Measurements from ENCODE around the gene PTGES2. TPM values are rescaled to one million over a fixed set of nuclear protein-coding genes. Genes with fewer than 3 reads are reported as not detected.

Gene PTGES2
- total RNA-seq, 1 donor from 2014 or later, result 80.3 TPM

DNA sequence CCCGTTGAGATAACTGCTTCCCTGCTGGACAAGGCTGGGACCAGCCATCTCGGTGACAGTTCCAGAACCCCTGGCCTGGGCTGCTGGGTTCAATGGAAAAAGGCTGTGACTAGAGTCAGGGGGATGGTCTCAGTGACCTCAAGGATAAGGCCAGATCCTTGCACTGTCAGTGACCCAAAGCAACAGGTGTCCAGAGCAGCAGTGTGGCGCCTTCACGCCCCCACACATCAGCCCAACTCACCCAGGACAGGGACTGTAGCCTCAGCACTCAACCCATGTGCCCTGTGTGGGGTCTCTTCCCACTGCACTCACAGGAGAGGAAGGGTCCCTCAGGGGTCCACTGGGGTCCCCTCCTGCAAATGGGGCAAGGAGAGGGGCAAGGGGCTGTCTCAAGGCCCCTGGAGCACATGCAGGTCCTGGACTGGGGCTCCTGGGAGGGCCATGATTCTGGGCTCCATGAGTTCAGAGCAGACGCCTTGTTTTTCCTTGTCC lies 21.0 kb upstream of the PTGES2 start:
- H3K4me3 Mint-ChIP-seq (ENCODE audit: unreplicated experiment), result no peak overlapping the region
- no peaks in the 10 kb centered on the region for H3K9me3 Mint-ChIP-seq (ENCODE audit: unreplicated experiment)
- peaks cover 8% of the 10 kb centered on the region for H3K4me1 Mint-ChIP-seq (ENCODE audit: unreplicated experiment)
- H3K27ac Mint-ChIP-seq (ENCODE audit: unreplicated experiment), result no peak overlapping the region
- no peak for DNase-seq (ENCODE audit: extremely low spot score, unreplicated experiment)
- H3K36me3 Mint-ChIP-seq (ENCODE audit: unreplicated experiment), result no peaks in the 10 kb centered on the region
- no peaks in the 10 kb centered on the region for H3K27me3 Mint-ChIP-seq (ENCODE audit: unreplicated experiment)
- no peak for TF ChIP-seq CTCF (IDR thresholded peaks at IDR 0.05)

DNA sequence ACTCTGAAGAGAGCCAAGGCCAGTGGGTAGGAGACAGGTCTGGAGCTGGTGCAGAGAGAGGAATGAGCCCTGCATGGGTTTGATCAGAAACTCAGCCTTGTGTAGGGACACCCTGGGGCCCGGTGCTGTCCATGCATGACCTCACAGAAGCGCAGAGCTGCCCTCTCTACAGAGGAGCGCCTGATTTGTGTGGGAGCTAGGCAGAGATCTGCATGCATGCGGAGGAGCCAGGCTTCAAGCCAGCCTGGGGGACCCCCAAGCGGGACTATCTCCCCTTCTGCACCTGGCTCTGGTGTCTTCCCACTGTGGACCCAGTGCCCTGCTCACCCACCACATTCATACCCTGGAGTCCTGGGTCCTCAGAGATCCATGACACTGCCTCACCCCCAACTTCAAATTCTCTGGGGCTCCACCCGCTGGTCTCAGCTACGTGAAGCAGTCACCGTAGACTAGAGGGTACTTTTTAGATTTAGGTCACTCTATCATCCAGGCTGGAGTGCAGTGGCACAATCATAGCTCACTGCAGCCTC lies 19.1 kb upstream of the PTGES2 start:
- Mint-ChIP-seq H3K36me3 (ENCODE audit: unreplicated experiment) (no peaks in the 10 kb centered on the region), H3K4me1 (ENCODE audit: unreplicated experiment) (peaks cover 8% of the 10 kb centered on the region), H3K27ac (ENCODE audit: unreplicated experiment) (no peak overlapping the region), H3K27me3 (ENCODE audit: unreplicated experiment) (no peaks in the 10 kb centered on the region), H3K4me3 (ENCODE audit: unreplicated experiment) (no peak overlapping the region), H3K9me3 (ENCODE audit: unreplicated experiment) (no peaks in the 10 kb centered on the region)
- TF ChIP-seq CTCF (IDR thresholded peaks at IDR 0.05), result no peak
- DNase-seq (ENCODE audit: extremely low spot score, unreplicated experiment), result no peak

DNA sequence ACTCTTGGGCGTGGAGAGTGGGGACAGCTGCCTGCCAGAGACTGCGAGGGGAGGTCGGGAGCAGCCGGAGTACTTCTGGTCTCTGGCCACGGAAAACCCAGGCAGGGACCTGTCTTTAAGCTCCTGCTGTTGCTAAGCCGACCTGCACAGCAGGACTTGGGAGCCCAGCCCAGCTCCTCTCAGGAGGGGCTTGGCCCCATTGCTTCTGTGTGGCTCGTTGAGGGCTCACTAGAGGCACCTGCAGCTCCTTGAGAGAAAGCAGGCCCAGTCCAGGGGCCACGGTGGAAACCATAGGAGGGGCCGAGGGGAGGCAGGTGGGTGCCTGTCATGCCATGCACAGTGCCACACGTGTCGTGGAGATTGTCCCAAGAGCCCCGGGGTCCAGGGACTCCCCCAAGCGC lies 18.4 kb upstream of the PTGES2 start:
- no peak overlapping the region for H3K27ac Mint-ChIP-seq (ENCODE audit: unreplicated experiment)
- DNase-seq (ENCODE audit: extremely low spot score, unreplicated experiment), result no peak
- peaks cover 8% of the 10 kb centered on the region for H3K4me1 Mint-ChIP-seq (ENCODE audit: unreplicated experiment)
- no peak overlapping the region for H3K4me3 Mint-ChIP-seq (ENCODE audit: unreplicated experiment)
- TF ChIP-seq CTCF (IDR thresholded peaks at IDR 0.05), result no peak
- H3K27me3 Mint-ChIP-seq (ENCODE audit: unreplicated experiment), result no peaks in the 10 kb centered on the region
- H3K36me3 Mint-ChIP-seq (ENCODE audit: unreplicated experiment), result no peaks in the 10 kb centered on the region
- no peaks in the 10 kb centered on the region for H3K9me3 Mint-ChIP-seq (ENCODE audit: unreplicated experiment)

DNA sequence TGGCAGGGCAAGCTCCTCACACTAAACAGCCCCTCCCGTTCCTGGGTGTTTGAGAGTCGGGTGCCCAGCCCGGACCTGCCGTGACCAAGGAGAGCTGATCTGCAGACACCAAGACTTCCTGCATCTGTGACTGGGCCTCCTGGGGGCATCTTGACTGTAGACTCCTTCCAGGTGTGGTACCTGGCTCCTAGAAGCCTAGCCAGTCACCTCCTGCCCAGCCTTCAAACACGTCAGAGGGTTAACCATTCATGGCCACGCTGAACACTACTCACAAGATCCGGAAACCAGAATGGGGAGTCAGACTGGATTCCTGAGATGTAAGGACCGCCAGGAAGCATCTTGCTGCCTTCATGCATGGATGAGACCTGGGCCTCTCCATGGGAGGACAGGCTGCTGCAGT lies 18.0 kb upstream of the PTGES2 start:
- no peak for TF ChIP-seq CTCF (IDR thresholded peaks at IDR 0.05)
- no peaks in the 10 kb centered on the region for H3K36me3 Mint-ChIP-seq (ENCODE audit: unreplicated experiment)
- H3K27me3 Mint-ChIP-seq (ENCODE audit: unreplicated experiment), result no peaks in the 10 kb centered on the region
- DNase-seq (ENCODE audit: extremely low spot score, unreplicated experiment), result no peak
- H3K4me1 Mint-ChIP-seq (ENCODE audit: unreplicated experiment), result peaks cover 8% of the 10 kb centered on the region
- no peak overlapping the region for H3K27ac Mint-ChIP-seq (ENCODE audit: unreplicated experiment)
- no peaks in the 10 kb centered on the region for H3K9me3 Mint-ChIP-seq (ENCODE audit: unreplicated experiment)
- H3K4me3 Mint-ChIP-seq (ENCODE audit: unreplicated experiment), result no peak overlapping the region

- DNase-seq (ENCODE audit: extremely low spot score, unreplicated experiment), result no peak
- no peak overlapping the region for H3K4me3 Mint-ChIP-seq (ENCODE audit: unreplicated experiment)
- peaks cover 8% of the 10 kb centered on the region for H3K4me1 Mint-ChIP-seq (ENCODE audit: unreplicated experiment)
- H3K27ac Mint-ChIP-seq (ENCODE audit: unreplicated experiment), result no peak overlapping the region
- no peaks in the 10 kb centered on the region for H3K36me3 Mint-ChIP-seq (ENCODE audit: unreplicated experiment)
- no peaks in the 10 kb centered on the region for H3K9me3 Mint-ChIP-seq (ENCODE audit: unreplicated experiment)
- TF ChIP-seq CTCF (IDR thresholded peaks at IDR 0.05), result no peak
- H3K27me3 Mint-ChIP-seq (ENCODE audit: unreplicated experiment), result no peaks in the 10 kb centered on the region
Measured at GRCh38 chr9:128144239-128145181, 17.0 kb upstream of the PTGES2 start.
